BLaER1 (cell line): ENCODE data around the gene SH2D2A.
A peak's percentile ranks its signal among the peaks of the same experiment; 100 is the strongest.

ENCODE experiments used
- H3K27ac ChIP-seq: shearing (Covaris generic); formaldehyde crosslinking; 2 replicates; pipeline ENCODE4 v1.8.1; 2022
- H3K27me3 ChIP-seq: shearing (Covaris generic); formaldehyde crosslinking; 2 replicates; pipeline ENCODE4 v1.8.1; 2022
- H3K36me3 ChIP-seq: shearing (Covaris generic); formaldehyde crosslinking; 2 replicates; pipeline ENCODE4 v1.8.1; 2022
- H3K4me1 ChIP-seq: shearing (Covaris generic); formaldehyde crosslinking; 2 replicates; pipeline ENCODE4 v1.8.1; 2022
- H3K4me2 ChIP-seq: shearing (Covaris generic); formaldehyde crosslinking; 2 replicates; pipeline ENCODE4 v1.8.1; 2022
- H3K4me3 ChIP-seq: shearing (Covaris generic); formaldehyde crosslinking; 2 replicates; pipeline ENCODE4 v1.8.1; 2022
- H3K9ac ChIP-seq: shearing (Covaris generic); formaldehyde crosslinking; 2 replicates; pipeline ENCODE4 v1.8.1; 2022
- H3K9me3 ChIP-seq: shearing (Covaris generic); formaldehyde crosslinking; 2 replicates; pipeline ENCODE4 v1.8.1; 2022
- H4K20me1 ChIP-seq: shearing (Covaris generic); formaldehyde crosslinking; 2 replicates; pipeline ENCODE4 v1.8.1; 2022
- Cebpa-rat ChIP-seq: shearing (Covaris generic); IDR thresholded peaks from 2 replicates; pipeline ENCODE4 v1.8.1; 2022

The SH2D2A gene

GRCh38 chr1:156775799-156776198, 40.8 kb downstream of the SH2D2A start:
- TF ChIP-seq Cebpa-rat: no peak
- H3K9me3 ChIP-seq: no peaks in the 10 kb centered on the region
- H3K9ac ChIP-seq: no peak overlapping the region; the same call in 1 of the 2 replicates
- H4K20me1 ChIP-seq: peaks cover 96% of the 10 kb centered on the region
- no peaks in the 10 kb centered on the region for H3K27me3 ChIP-seq
- H3K36me3 ChIP-seq: peaks cover 76% of the 10 kb centered on the region
- no peak overlapping the region for H3K4me3 ChIP-seq
- peaks cover 38% of the 10 kb centered on the region for H3K4me1 ChIP-seq
- H3K4me2 ChIP-seq: peak overlapping the region; percentile 12; the same call in 1 of the 2 replicates
- no peak overlapping the region for H3K27ac ChIP-seq

GRCh38 chr1:156773607-156774006, 43.0 kb downstream of the SH2D2A start:
- no peak for TF ChIP-seq Cebpa-rat
- H3K9me3 ChIP-seq: no peaks in the 10 kb centered on the region
- no peak overlapping the region for H3K9ac ChIP-seq
- no peak overlapping the region for H3K27ac ChIP-seq
- no peak overlapping the region for H3K4me2 ChIP-seq
- H3K4me1 ChIP-seq: peaks cover 60% of the 10 kb centered on the region
- peaks cover 68% of the 10 kb centered on the region for H3K36me3 ChIP-seq
- H3K27me3 ChIP-seq: no peaks in the 10 kb centered on the region
- H4K20me1 ChIP-seq: peaks cover 91% of the 10 kb centered on the region
- no peak overlapping the region for H3K4me3 ChIP-seq

GRCh38 chr1:156772728-156773497, 43.7 kb downstream of the SH2D2A start:
- Histone ChIP-seq H3K36me3 (peaks cover 63% of the 10 kb centered on the region), H3K27me3 (no peaks in the 10 kb centered on the region), H3K4me2 (no peak overlapping the region), H3K27ac (no peak overlapping the region), H4K20me1 (peaks cover 84% of the 10 kb centered on the region), H3K9me3 (no peaks in the 10 kb centered on the region), H3K4me1 (peaks cover 62% of the 10 kb centered on the region), H3K9ac (no peak overlapping the region), H3K4me3 (no peak overlapping the region)
- no peak for TF ChIP-seq Cebpa-rat

- peaks cover 78% of the 10 kb centered on the region for H4K20me1 ChIP-seq
- no peak overlapping the region for H3K9ac ChIP-seq
- H3K36me3 ChIP-seq: peaks cover 58% of the 10 kb centered on the region
- H3K9me3 ChIP-seq: no peaks in the 10 kb centered on the region
- no peak overlapping the region for H3K4me3 ChIP-seq
- no peak overlapping the region for H3K4me2 ChIP-seq
- H3K27me3 ChIP-seq: no peaks in the 10 kb centered on the region
- no peak for TF ChIP-seq Cebpa-rat
- H3K27ac ChIP-seq: no peak overlapping the region
- peaks cover 59% of the 10 kb centered on the region for H3K4me1 ChIP-seq
Measured at GRCh38 chr1:156772222-156772621, 44.4 kb downstream of the SH2D2A start.

GRCh38 chr1:156768610-156769295, 47.9 kb downstream of the SH2D2A start:
- Histone ChIP-seq H3K27ac (peak overlapping the region; percentile 97), H3K4me1 (peaks cover 51% of the 10 kb centered on the region), H3K4me3 (peak overlapping the region; percentile 85), H3K9me3 (no peaks in the 10 kb centered on the region), H3K4me2 (peak overlapping the region; percentile 92), H3K27me3 (no peaks in the 10 kb centered on the region), H3K36me3 (peaks cover 40% of the 10 kb centered on the region), H4K20me1 (peaks cover 46% of the 10 kb centered on the region), H3K9ac (peak overlapping the region; percentile 98)
- no peak for TF ChIP-seq Cebpa-rat

- H3K4me1 ChIP-seq: peaks cover 47% of the 10 kb centered on the region
- H3K9me3 ChIP-seq: no peaks in the 10 kb centered on the region
- peaks cover 33% of the 10 kb centered on the region for H3K36me3 ChIP-seq
- TF ChIP-seq Cebpa-rat: no peak
- H3K9ac ChIP-seq: peak overlapping the region; percentile 98
- peak overlapping the region; percentile 85 for H3K4me3 ChIP-seq
- H3K27me3 ChIP-seq: no peaks in the 10 kb centered on the region
- H3K4me2 ChIP-seq: peak overlapping the region; percentile 92
- peaks cover 39% of the 10 kb centered on the region for H4K20me1 ChIP-seq
- H3K27ac ChIP-seq: peak overlapping the region; percentile 97
Measured at GRCh38 chr1:156767879-156768604, 48.6 kb downstream of the SH2D2A start.

- peak within 1 kb of the TSS; percentile 98 for H3K9ac ChIP-seq
- peak within 1 kb of the TSS; percentile 97 for H3K27ac ChIP-seq
- H3K36me3 ChIP-seq: peaks cover 25% of the 10 kb centered on the region
- H3K9me3 ChIP-seq: no peaks in the 10 kb centered on the region
- peaks cover 31% of the 10 kb centered on the region for H4K20me1 ChIP-seq
- H3K27me3 ChIP-seq: no peaks in the 10 kb centered on the region
- peaks cover 47% of the 10 kb centered on the region for H3K4me1 ChIP-seq
- peak within 1 kb of the TSS; percentile 97 for H3K4me2 ChIP-seq
- TF ChIP-seq Cebpa-rat: no peak
- H3K4me3 ChIP-seq: peak within 1 kb of the TSS; percentile 85
Measured at GRCh38 chr1:156767101-156767878, 49.4 kb downstream of the SH2D2A start, which contains the start of gene PRCC. Gene PRCC (plus strand): TSS chr1:156767535. CDS start chr1:156767772, 237 bp downstream.

GRCh38 chr1:156766298-156767100, 50.1 kb downstream of the SH2D2A start:
- Histone ChIP-seq H4K20me1 (peaks cover 23% of the 10 kb centered on the region; the same call in 1 of the 2 replicates), H3K27ac (peak overlapping the region; percentile 82), H3K4me3 (peak overlapping the region; percentile 74), H3K36me3 (peaks cover 18% of the 10 kb centered on the region), H3K4me1 (peaks cover 44% of the 10 kb centered on the region), H3K27me3 (no peaks in the 10 kb centered on the region), H3K9me3 (no peaks in the 10 kb centered on the region), H3K9ac (peak overlapping the region; percentile 86), H3K4me2 (peak overlapping the region; percentile 97)
- TF ChIP-seq Cebpa-rat: no peak
